Measurements from ENCODE around the gene DNAJC13. TPM values are rescaled to one million over a fixed set of nuclear protein-coding genes. Genes with fewer than 3 reads are reported as not detected.

The DNAJC13 gene
- polyA plus RNA-seq, 2 of the 4 experiments (the other 2 are of a cell fraction): 17.0 to 29.8 TPM

DNA sequence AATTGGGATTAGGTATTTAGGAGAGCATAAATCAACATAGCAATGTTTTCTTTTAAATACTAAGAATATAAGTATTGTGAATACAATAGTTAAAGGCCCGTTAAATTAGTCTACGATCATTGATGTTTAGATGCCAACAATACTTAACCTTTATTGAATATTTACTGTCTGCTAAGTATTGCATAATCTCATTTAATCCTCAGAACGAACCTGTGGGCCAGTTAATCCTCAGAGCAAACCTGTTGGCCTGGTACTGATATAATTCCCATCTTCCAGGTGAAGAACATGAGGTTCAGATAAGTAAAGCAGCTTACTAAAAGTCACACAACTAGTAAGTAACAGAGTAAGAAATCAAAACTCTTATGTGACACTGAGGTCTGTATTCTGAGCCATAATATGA lies 122.4 kb downstream of the DNAJC13 start:
- Histone ChIP-seq H3K9me3 (no peaks in the 10 kb centered on the region), H3K4me2 (no peak overlapping the region), H3K4me3 (no peak overlapping the region), H3K4me1 (peaks cover 19% of the 10 kb centered on the region), H3K27ac (no peak overlapping the region)
- CTCF ChIA-PET: interaction anchor here (2.9 kb wide), 1 partner anchor 103 kb away, joined by 8 read pairs; no protein-coding TSS in a partner anchor
- WGBS (ENCODE audit: missing lambda C conversion rate): 75% methylated on average over 3 of the region's 3 CpGs
- no peak for DNase-seq (ENCODE audit: low read depth in 1 of 2, low spot score in 1 of 2)
- POLR2A ChIA-PET: no interaction called here
- no peak for FAIRE-seq
- TF ChIP-seq, protein P1, sequence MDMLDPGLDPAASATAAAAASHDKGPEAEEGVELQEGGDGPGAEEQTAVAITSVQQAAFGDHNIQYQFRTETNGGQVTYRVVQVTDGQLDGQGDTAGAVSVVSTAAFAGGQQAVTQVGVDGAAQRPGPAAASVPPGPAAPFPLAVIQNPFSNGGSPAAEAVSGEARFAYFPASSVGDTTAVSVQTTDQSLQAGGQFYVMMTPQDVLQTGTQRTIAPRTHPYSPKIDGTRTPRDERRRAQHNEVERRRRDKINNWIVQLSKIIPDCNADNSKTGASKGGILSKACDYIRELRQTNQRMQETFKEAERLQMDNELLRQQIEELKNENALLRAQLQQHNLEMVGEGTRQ (IDR thresholded peaks at IDR 0.05): no peak
- TF ChIP-seq BHLHE40 (IDR thresholded peaks at IDR 0.05; ENCODE audit: low read depth, low read length) (no peak), SMC3 (IDR thresholded peaks at IDR 0.05) (no peak), JUNB (IDR thresholded peaks at IDR 0.05) (no peak), HOXB13 (CRISPR knock-in tag; IDR thresholded peaks at IDR 0.05; ENCODE audit: low read depth) (no peak), ATOH8 (CRISPR knock-in tag; IDR thresholded peaks at IDR 0.05; ENCODE audit: low read depth) (no peak), RNF2 (IDR thresholded peaks at IDR 0.05; ENCODE audit: borderline replicate concordance, low read depth) (no peak), POLR2A (IDR thresholded peaks at IDR 0.05; ENCODE audit: low read length) (no peak), KDM1A (IDR thresholded peaks at IDR 0.05; ENCODE audit: low read depth) (no peak), POLR2AphosphoS2 (conservative IDR thresholded peaks at IDR 0.05; ENCODE audit: low read length) (no peak), ZSCAN20 (CRISPR knock-in tag; IDR thresholded peaks at IDR 0.05) (no peak), HOXA7 (CRISPR knock-in tag; IDR thresholded peaks at IDR 0.05) (no peak), CHD2 (IDR thresholded peaks at IDR 0.05; ENCODE audit: low read length, partially characterized antibody) (no peak), FOXS1 (CRISPR knock-in tag; IDR thresholded peaks at IDR 0.05) (no peak), NFE2L2 (conservative IDR thresholded peaks at IDR 0.05; ENCODE audit: low read length) (no peak), HOXB5 (CRISPR knock-in tag; IDR thresholded peaks at IDR 0.05) (no peak)
- TF ChIP-seq, protein P2, sequence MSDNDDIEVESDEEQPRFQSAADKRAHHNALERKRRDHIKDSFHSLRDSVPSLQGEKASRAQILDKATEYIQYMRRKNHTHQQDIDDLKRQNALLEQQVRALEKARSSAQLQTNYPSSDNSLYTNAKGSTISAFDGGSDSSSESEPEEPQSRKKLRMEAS (IDR thresholded peaks at IDR 0.05): no peak
- no peak for ATAC-seq

DNA sequence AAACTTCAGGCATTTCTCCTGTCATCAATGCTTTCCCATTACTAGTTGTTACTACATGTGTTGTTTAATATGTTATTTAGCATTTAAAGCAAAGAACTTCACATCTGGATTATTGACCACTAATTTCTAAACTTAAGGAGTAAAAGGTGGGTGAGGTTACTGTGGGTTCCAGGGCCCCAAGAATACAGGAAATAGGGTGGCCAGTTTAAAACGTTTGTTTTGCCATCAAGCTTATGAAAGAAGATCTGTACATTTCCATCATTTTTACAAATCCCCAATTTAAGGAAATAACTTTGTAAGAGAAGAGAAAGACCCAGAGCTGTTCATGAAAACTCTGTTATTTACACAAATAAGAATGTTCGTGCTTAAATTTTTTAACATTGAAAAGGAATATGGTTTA lies 125.3 kb downstream of the DNAJC13 start:
- FAIRE-seq: no peak
- POLR2A ChIA-PET: no interaction called here
- peak overlapping the region in 1 of 2 experiments; percentile 49; a peak in 2 of 6 replicates for H3K27ac ChIP-seq

More for the DNA sequence above, 125.3 kb downstream of the DNAJC13 start:
- no peak for DNase-seq (ENCODE audit: low read depth in 1 of 2, low spot score in 1 of 2)
- Histone ChIP-seq H3K9me3 (no peaks in the 10 kb centered on the region), H3K4me3 (no peak overlapping the region), H3K4me1 (peaks cover 19% of the 10 kb centered on the region), H3K4me2 (peak overlapping the region; percentile 38)
- WGBS (ENCODE audit: missing lambda C conversion rate): 30% methylated on average over 2 of the region's 2 CpGs
- CTCF ChIA-PET: interaction anchor here (0.8 kb wide), 1 partner anchor 114 kb away, joined by 3 read pairs; no protein-coding TSS in a partner anchor
- ATAC-seq: no peak
- TF ChIP-seq ZSCAN20 (CRISPR knock-in tag; IDR thresholded peaks at IDR 0.05) (no peak), CHD4 (IDR thresholded peaks at IDR 0.05; ENCODE audit: borderline replicate concordance) (no peak), FOXS1 (CRISPR knock-in tag; IDR thresholded peaks at IDR 0.05) (no peak), HOXA7 (CRISPR knock-in tag; IDR thresholded peaks at IDR 0.05) (no peak), CHD2 (IDR thresholded peaks at IDR 0.05; ENCODE audit: low read length, partially characterized antibody) (no peak), EHF (CRISPR knock-in tag; IDR thresholded peaks at IDR 0.05) (no peak), TFCP2L1 (CRISPR knock-in tag; IDR thresholded peaks at IDR 0.05) (no peak), RNF2 (IDR thresholded peaks at IDR 0.05; ENCODE audit: borderline replicate concordance, low read depth) (no peak), NR3C1 (IDR thresholded peaks at IDR 0.05) (no peak)
- TF ChIP-seq, protein P3, sequence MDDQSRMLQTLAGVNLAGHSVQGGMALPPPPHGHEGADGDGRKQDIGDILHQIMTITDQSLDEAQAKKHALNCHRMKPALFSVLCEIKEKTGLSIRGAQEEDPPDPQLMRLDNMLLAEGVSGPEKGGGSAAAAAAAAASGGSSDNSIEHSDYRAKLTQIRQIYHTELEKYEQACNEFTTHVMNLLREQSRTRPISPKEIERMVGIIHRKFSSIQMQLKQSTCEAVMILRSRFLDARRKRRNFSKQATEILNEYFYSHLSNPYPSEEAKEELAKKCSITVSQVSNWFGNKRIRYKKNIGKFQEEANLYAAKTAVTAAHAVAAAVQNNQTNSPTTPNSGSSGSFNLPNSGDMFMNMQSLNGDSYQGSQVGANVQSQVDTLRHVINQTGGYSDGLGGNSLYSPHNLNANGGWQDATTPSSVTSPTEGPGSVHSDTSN (IDR thresholded peaks at IDR 0.05): no peak
